ENCODE data around the gene C19orf44.
"Not testable (repeated sequence)": the region's sequence is repeated elsewhere in the genome, so short reads cannot be mapped to it uniquely, and the experiment has no call there.

The C19orf44 gene

DNA sequence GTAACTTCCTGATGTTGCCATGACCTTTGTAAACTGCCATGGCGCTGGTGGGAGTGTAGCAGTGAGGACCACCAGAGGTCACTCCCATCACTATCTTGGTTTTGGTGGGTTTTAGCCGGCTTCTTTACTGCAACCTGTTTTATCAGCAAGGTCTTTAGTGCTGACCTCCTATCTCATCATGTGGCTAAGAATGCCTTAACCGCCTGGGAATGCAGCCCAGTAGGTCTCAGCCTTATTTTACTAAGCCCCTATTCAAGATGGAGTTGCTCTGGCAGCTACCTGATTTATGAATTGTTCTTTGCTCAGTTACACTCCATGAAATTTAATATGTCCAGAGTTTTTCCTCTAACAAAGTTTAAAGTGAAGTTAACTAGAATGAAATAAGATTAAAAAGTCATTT lies 19.8 kb upstream of the C19orf44 start:
- Histone ChIP-seq H3K27ac (ENCODE audit: low read length) (no peak overlapping the region), H3K9ac (ENCODE audit: low read depth, low read length) (no peak overlapping the region), H3K27me3 (ENCODE audit: insufficient read depth, low read length, poor library complexity) (no peaks in the 10 kb centered on the region), H3K4me3 (ENCODE audit: low read depth in 1 of 2, low read length in 2 of 2) (no peak overlapping the region), H4K20me1 (ENCODE audit: insufficient read depth, low read length) (no peaks in the 10 kb centered on the region), H3K4me1 (ENCODE audit: insufficient read depth, low read length) (peaks cover 6% of the 10 kb centered on the region), H3K36me3 (ENCODE audit: insufficient read depth, low read length) (no peaks in the 10 kb centered on the region), H3K79me2 (ENCODE audit: insufficient read depth, low read length) (peaks cover 3% of the 10 kb centered on the region), H3K9me3 (ENCODE audit: insufficient read depth, low read length, severe bottlenecking) (no peaks in the 10 kb centered on the region), H2AFZ (ENCODE audit: low read depth, low read length) (no peak overlapping the region), H3K4me2 (ENCODE audit: insufficient read depth, low read length) (no peak overlapping the region)
- TF ChIP-seq, protein P1, sequence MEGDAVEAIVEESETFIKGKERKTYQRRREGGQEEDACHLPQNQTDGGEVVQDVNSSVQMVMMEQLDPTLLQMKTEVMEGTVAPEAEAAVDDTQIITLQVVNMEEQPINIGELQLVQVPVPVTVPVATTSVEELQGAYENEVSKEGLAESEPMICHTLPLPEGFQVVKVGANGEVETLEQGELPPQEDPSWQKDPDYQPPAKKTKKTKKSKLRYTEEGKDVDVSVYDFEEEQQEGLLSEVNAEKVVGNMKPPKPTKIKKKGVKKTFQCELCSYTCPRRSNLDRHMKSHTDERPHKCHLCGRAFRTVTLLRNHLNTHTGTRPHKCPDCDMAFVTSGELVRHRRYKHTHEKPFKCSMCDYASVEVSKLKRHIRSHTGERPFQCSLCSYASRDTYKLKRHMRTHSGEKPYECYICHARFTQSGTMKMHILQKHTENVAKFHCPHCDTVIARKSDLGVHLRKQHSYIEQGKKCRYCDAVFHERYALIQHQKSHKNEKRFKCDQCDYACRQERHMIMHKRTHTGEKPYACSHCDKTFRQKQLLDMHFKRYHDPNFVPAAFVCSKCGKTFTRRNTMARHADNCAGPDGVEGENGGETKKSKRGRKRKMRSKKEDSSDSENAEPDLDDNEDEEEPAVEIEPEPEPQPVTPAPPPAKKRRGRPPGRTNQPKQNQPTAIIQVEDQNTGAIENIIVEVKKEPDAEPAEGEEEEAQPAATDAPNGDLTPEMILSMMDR (IDR thresholded peaks at IDR 0.05; ENCODE audit: borderline replicate concordance, extremely low read depth, low read length, poor library complexity, severe bottlenecking): no peak
- TF ChIP-seq EZH2 (IDR thresholded peaks at IDR 0.05; ENCODE audit: borderline replicate concordance, low read depth, low read length, severe bottlenecking): no peak
- DNase-seq: no peak
- ATAC-seq (ENCODE audit: insufficient read depth, low read depth): no peak

GRCh38 chr19:16477311-16477710 lies 18.9 kb upstream of the C19orf44 start:
- no peak for ATAC-seq (ENCODE audit: insufficient read depth, low read depth)
- TF ChIP-seq, protein P1 (IDR thresholded peaks at IDR 0.05; ENCODE audit: borderline replicate concordance, extremely low read depth, low read length, poor library complexity, severe bottlenecking): no peak
- TF ChIP-seq EZH2 (IDR thresholded peaks at IDR 0.05; ENCODE audit: borderline replicate concordance, low read depth, low read length, severe bottlenecking): no peak

DNA sequence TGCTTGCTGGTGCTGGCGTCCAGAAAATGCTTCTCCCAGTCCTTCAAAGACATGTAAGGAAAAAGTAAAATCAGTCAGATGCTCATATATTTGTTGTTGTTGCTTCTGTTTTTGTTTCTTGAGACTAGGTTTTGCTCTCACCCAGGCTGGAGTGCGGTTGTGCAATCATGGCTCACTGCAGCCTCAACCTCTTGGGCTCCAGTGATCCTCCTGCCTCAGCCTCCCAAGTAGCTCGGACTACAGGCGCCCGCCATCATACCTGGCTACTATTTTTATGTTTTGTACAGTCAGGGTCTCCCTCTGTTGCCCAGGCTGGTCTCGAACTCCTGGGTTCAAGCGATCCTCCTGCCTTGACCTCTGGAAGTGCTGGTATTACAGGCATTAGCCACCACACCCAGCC lies 13.4 kb upstream of the C19orf44 start:
- Histone ChIP-seq H3K27me3 (ENCODE audit: insufficient read depth, low read length, poor library complexity) (no peaks in the 10 kb centered on the region), H3K9me3 (ENCODE audit: insufficient read depth, low read length, severe bottlenecking) (no peaks in the 10 kb centered on the region), H3K9ac (ENCODE audit: low read depth, low read length) (no peak overlapping the region), H3K4me2 (ENCODE audit: insufficient read depth, low read length) (no peak overlapping the region), H4K20me1 (ENCODE audit: insufficient read depth, low read length) (no peaks in the 10 kb centered on the region), H3K4me3 (ENCODE audit: low read depth in 1 of 2, low read length in 2 of 2) (no peak overlapping the region), H3K27ac (ENCODE audit: low read length) (no peak overlapping the region), H3K4me1 (ENCODE audit: insufficient read depth, low read length) (no peaks in the 10 kb centered on the region), H3K36me3 (ENCODE audit: insufficient read depth, low read length) (no peaks in the 10 kb centered on the region), H3K79me2 (ENCODE audit: insufficient read depth, low read length) (no peaks in the 10 kb centered on the region), H2AFZ (ENCODE audit: low read depth, low read length) (no peak overlapping the region)
- ATAC-seq (ENCODE audit: insufficient read depth, low read depth) (no peak), DNase-seq (no peak)
- no peak for TF ChIP-seq EZH2 (IDR thresholded peaks at IDR 0.05; ENCODE audit: borderline replicate concordance, low read depth, low read length, severe bottlenecking)
- TF ChIP-seq, protein P1 (IDR thresholded peaks at IDR 0.05; ENCODE audit: borderline replicate concordance, extremely low read depth, low read length, poor library complexity, severe bottlenecking): no peak

More at GRCh38 chr19:16477311-16477710, 18.9 kb upstream of the C19orf44 start:
- H3K27me3 ChIP-seq (ENCODE audit: insufficient read depth, low read length, poor library complexity): no peaks in the 10 kb centered on the region
- no peaks in the 10 kb centered on the region for H3K36me3 ChIP-seq (ENCODE audit: insufficient read depth, low read length)
- H4K20me1 ChIP-seq (ENCODE audit: insufficient read depth, low read length): no peaks in the 10 kb centered on the region
- H3K4me1 ChIP-seq (ENCODE audit: insufficient read depth, low read length): peaks cover 3% of the 10 kb centered on the region
- no peak overlapping the region for H3K9ac ChIP-seq (ENCODE audit: low read depth, low read length)
- H3K79me2 ChIP-seq (ENCODE audit: insufficient read depth, low read length): no peaks in the 10 kb centered on the region
- H3K4me3 ChIP-seq (ENCODE audit: low read depth in 1 of 2, low read length in 2 of 2): no peak overlapping the region
- H3K27ac ChIP-seq (ENCODE audit: low read length): no peak overlapping the region
- DNase-seq: no peak
- H2AFZ ChIP-seq (ENCODE audit: low read depth, low read length): no peak overlapping the region
- H3K9me3 ChIP-seq (ENCODE audit: insufficient read depth, low read length, severe bottlenecking): no peaks in the 10 kb centered on the region
- H3K4me2 ChIP-seq (ENCODE audit: insufficient read depth, low read length): no peak overlapping the region

DNA sequence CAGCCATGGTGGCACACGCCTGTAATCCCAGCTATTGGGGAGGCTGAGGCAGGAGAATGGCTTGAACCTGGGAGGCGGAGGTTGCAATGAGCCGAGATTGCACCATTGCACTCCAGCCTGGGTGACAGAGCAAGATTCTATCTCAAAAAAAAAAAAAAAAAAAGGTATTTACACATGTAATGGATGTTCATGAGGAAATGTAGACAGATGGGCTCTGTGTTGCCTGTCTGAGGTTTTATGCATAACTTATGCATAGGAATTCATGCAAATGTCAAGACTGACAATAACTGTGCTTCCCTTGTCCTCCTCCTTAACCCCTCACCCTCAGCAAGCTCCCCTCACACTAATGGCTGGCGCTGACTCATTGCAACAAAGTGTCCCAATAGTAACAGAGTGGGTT lies 9.7 kb upstream of the C19orf44 start:
- H3K27ac ChIP-seq (ENCODE audit: low read length); H3K36me3 ChIP-seq (ENCODE audit: insufficient read depth, low read length); H3K9me3 ChIP-seq (ENCODE audit: insufficient read depth, low read length, severe bottlenecking); H2AFZ ChIP-seq (ENCODE audit: low read depth, low read length); H3K27me3 ChIP-seq (ENCODE audit: insufficient read depth, low read length, poor library complexity); H3K4me3 ChIP-seq (ENCODE audit: low read depth in 1 of 2, low read length in 2 of 2); H3K9ac ChIP-seq (ENCODE audit: low read depth, low read length); H4K20me1 ChIP-seq (ENCODE audit: insufficient read depth, low read length); H3K79me2 ChIP-seq (ENCODE audit: insufficient read depth, low read length); ATAC-seq (ENCODE audit: insufficient read depth, low read depth); H3K4me1 ChIP-seq (ENCODE audit: insufficient read depth, low read length); DNase-seq; H3K4me2 ChIP-seq (ENCODE audit: insufficient read depth, low read length): not testable (repeated sequence)

All from DND-41 (cell line).